Measurements from ENCODE around the gene SH3RF2.

SH3RF2 gene

DNA sequence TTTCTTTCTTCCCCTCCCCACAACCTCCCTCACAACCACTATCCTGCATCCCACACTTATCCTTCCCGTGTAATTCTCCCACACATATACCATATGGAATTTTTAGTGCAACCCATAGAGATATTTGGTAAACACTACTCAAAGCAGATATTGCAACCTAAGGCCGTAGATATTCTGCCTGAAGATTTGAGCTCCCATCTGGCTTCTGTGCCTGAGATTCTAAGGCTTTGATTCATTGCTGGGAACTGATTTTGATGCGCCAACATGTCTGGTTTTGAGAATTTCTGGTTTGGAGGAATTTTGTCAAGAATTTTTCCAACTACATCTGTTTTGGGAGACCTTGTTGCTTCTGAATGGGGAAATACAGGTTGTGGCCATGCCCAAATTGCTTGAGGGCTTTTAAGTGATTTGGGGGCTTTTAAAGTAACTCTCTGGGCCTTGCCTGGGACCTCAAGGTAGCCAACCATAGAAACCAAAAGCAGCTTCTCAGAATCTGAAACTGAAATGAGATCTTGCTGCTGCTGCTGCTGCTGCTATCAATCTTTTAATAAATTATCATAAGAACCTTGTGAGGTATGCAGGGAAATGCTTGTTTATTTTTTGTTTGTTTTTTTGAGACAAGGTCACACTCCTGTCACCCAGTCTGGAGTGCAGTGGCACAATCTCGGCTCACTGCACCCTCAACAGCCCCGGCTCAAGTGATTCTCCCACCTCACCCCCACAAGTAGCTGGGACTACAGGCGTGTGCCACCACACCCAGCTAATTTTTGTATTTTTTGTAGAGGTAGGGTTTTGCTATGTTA, 132.8 kb downstream of the SH3RF2 start:
- Histone ChIP-seq H3K36me3 (ENCODE audit: control insufficient read depth, insufficient read depth, low read length) (no peaks in the 10 kb centered on the region), H3K18ac (ENCODE audit: low read length) (no peak overlapping the region), H3K23ac (ENCODE audit: low read length) (no peak overlapping the region), H4K5ac (ENCODE audit: low read length) (no peak overlapping the region), H3K27ac (ENCODE audit: low read depth, low read length) (no peak overlapping the region), H3K4me1 (ENCODE audit: control insufficient read depth, low read depth, low read length) (peaks cover 6% of the 10 kb centered on the region), H3K4me2 (ENCODE audit: low read length) (no peak overlapping the region), H3K4me3 (ENCODE audit: low read length) (no peak overlapping the region), H3K9ac (ENCODE audit: low read length) (no peak overlapping the region), H2BK15ac (replicated peaks; ENCODE audit: low read depth) (no peak overlapping the region), H3K56ac (ENCODE audit: low read length) (no peak overlapping the region), H3K4ac (ENCODE audit: low read depth, low read length) (no peak overlapping the region), H2BK120ac (ENCODE audit: low read depth, low read length) (no peak overlapping the region), H3K27me3 (ENCODE audit: insufficient read depth, low read length, poor library complexity) (no peaks in the 10 kb centered on the region), H3K79me1 (ENCODE audit: low read length) (no peaks in the 10 kb centered on the region), H4K8ac (ENCODE audit: low read depth, low read length) (no peak overlapping the region), H2BK5ac (ENCODE audit: low read length) (no peak overlapping the region), H3K79me2 (ENCODE audit: control insufficient read depth, insufficient read depth, low read length) (no peaks in the 10 kb centered on the region), H2AK5ac (ENCODE audit: low read length) (no peak overlapping the region)
- WGBS (ENCODE audit: extremely low coverage, insufficient coverage, low lambda C conversion rate): 100% methylated on average over 1 of the region's 6 CpGs
- DNase-seq: no peak

GRCh38 chr5:146069780-146070099, 133.4 kb downstream of the SH3RF2 start:
- no peaks in the 10 kb centered on the region for H3K36me3 ChIP-seq (ENCODE audit: control insufficient read depth, insufficient read depth, low read length)
- no peaks in the 10 kb centered on the region for H3K79me1 ChIP-seq (ENCODE audit: low read length)
- no peak overlapping the region for H3K4me3 ChIP-seq (ENCODE audit: low read length)
- H2BK5ac ChIP-seq (ENCODE audit: low read length): no peak overlapping the region
- no peaks in the 10 kb centered on the region for H3K79me2 ChIP-seq (ENCODE audit: control insufficient read depth, insufficient read depth, low read length)
- H3K27me3 ChIP-seq (ENCODE audit: insufficient read depth, low read length, poor library complexity): no peaks in the 10 kb centered on the region
- no peak overlapping the region for H3K4ac ChIP-seq (ENCODE audit: low read depth, low read length)
- H2BK120ac ChIP-seq (ENCODE audit: low read depth, low read length): no peak overlapping the region
- no peak overlapping the region for H2BK15ac ChIP-seq (replicated peaks; ENCODE audit: low read depth)
- H3K56ac ChIP-seq (ENCODE audit: low read length): no peak overlapping the region
- DNase-seq: no peak
- H4K5ac ChIP-seq (ENCODE audit: low read length): no peak overlapping the region
- H3K4me1 ChIP-seq (ENCODE audit: control insufficient read depth, low read depth, low read length): peaks cover 6% of the 10 kb centered on the region
- no peak overlapping the region for H2AK5ac ChIP-seq (ENCODE audit: low read length)
- WGBS (ENCODE audit: extremely low coverage, insufficient coverage, low lambda C conversion rate): no CpG with 5 or more reads among the region's 2 CpGs
- no peak overlapping the region for H3K4me2 ChIP-seq (ENCODE audit: low read length)
- H3K23ac ChIP-seq (ENCODE audit: low read length): no peak overlapping the region
- H3K18ac ChIP-seq (ENCODE audit: low read length): no peak overlapping the region
- H3K9ac ChIP-seq (ENCODE audit: low read length): no peak overlapping the region
- H3K27ac ChIP-seq (ENCODE audit: low read depth, low read length): no peak overlapping the region
- no peak overlapping the region for H4K8ac ChIP-seq (ENCODE audit: low read depth, low read length)

DNA sequence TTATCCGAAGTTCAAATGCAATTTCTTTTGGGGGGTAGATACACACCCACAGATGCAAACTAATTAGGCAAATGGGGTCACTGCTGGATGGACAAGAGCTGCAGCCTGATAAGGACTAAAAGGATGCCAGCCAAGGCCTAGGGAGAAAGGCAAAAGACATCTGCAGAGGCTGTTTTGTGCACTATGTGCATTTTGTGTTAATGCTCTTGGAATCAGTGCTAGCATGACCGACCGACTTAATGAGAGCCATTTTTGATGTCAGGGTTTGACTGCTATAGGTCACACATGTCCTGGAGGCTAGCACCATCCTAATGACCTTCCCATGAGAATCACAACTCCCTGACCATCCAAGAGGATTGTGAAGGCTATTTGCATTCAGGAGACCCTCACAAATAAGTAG, 134.4 kb downstream of the SH3RF2 start:
- Histone ChIP-seq H4K8ac (ENCODE audit: low read depth, low read length) (no peak overlapping the region), H3K27ac (ENCODE audit: low read depth, low read length) (no peak overlapping the region), H2BK5ac (ENCODE audit: low read length) (no peak overlapping the region), H2BK120ac (ENCODE audit: low read depth, low read length) (no peak overlapping the region), H3K4ac (ENCODE audit: low read depth, low read length) (no peak overlapping the region), H3K23ac (ENCODE audit: low read length) (no peak overlapping the region), H3K18ac (ENCODE audit: low read length) (no peak overlapping the region), H4K5ac (ENCODE audit: low read length) (no peak overlapping the region), H3K36me3 (ENCODE audit: control insufficient read depth, insufficient read depth, low read length) (no peaks in the 10 kb centered on the region), H3K56ac (ENCODE audit: low read length) (no peak overlapping the region), H3K27me3 (ENCODE audit: insufficient read depth, low read length, poor library complexity) (no peaks in the 10 kb centered on the region), H3K4me3 (ENCODE audit: low read length) (no peak overlapping the region), H3K4me1 (ENCODE audit: control insufficient read depth, low read depth, low read length) (peaks cover 6% of the 10 kb centered on the region), H3K4me2 (ENCODE audit: low read length) (no peak overlapping the region), H3K9ac (ENCODE audit: low read length) (no peak overlapping the region), H2AK5ac (ENCODE audit: low read length) (no peak overlapping the region), H3K79me2 (ENCODE audit: control insufficient read depth, insufficient read depth, low read length) (no peaks in the 10 kb centered on the region), H3K79me1 (ENCODE audit: low read length) (no peaks in the 10 kb centered on the region), H2BK15ac (replicated peaks; ENCODE audit: low read depth) (no peak overlapping the region)
- no peak for DNase-seq
- no CpG with 5 or more reads among the region's 3 CpGs for WGBS (ENCODE audit: extremely low coverage, insufficient coverage, low lambda C conversion rate)

DNA sequence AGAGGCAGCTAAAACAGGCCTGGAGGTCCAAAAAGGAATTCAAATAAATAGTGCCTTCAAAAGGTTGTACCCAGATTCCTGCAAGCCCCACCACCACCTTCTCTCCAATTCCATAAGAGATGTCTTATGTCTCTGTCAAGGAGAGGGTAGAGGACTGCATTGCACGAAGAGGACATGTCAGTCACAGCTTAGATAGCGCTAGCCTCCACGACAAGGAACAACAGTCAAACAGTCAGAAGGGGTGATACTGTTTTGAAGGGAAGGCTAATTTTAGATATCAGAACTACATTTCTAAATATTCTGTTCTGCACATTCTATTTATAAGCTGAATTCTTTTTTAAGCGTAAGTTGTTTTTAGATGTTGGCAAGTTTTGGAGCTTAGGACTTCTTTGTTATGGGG, 134.8 kb downstream of the SH3RF2 start:
- Histone ChIP-seq H3K27me3 (ENCODE audit: insufficient read depth, low read length, poor library complexity) (no peaks in the 10 kb centered on the region), H3K4me2 (ENCODE audit: low read length) (no peak overlapping the region), H3K23ac (ENCODE audit: low read length) (no peak overlapping the region), H4K5ac (ENCODE audit: low read length) (no peak overlapping the region), H3K36me3 (ENCODE audit: control insufficient read depth, insufficient read depth, low read length) (no peaks in the 10 kb centered on the region), H3K4me1 (ENCODE audit: control insufficient read depth, low read depth, low read length) (peaks cover 6% of the 10 kb centered on the region), H3K18ac (ENCODE audit: low read length) (no peak overlapping the region), H3K9ac (ENCODE audit: low read length) (no peak overlapping the region), H2BK5ac (ENCODE audit: low read length) (no peak overlapping the region), H2AK5ac (ENCODE audit: low read length) (no peak overlapping the region), H2BK15ac (replicated peaks; ENCODE audit: low read depth) (no peak overlapping the region), H3K4me3 (ENCODE audit: low read length) (no peak overlapping the region), H3K79me1 (ENCODE audit: low read length) (no peaks in the 10 kb centered on the region), H3K4ac (ENCODE audit: low read depth, low read length) (no peak overlapping the region), H3K27ac (ENCODE audit: low read depth, low read length) (no peak overlapping the region), H4K8ac (ENCODE audit: low read depth, low read length) (no peak overlapping the region), H3K79me2 (ENCODE audit: control insufficient read depth, insufficient read depth, low read length) (no peaks in the 10 kb centered on the region), H2BK120ac (ENCODE audit: low read depth, low read length) (no peak overlapping the region), H3K56ac (ENCODE audit: low read length) (no peak overlapping the region)
- no CpG with 5 or more reads among the region's 4 CpGs for WGBS (ENCODE audit: extremely low coverage, insufficient coverage, low lambda C conversion rate)
- DNase-seq: no peak

GRCh38 chr5:146072595-146072994, 136.2 kb downstream of the SH3RF2 start:
- Histone ChIP-seq H4K5ac (ENCODE audit: low read length) (no peak overlapping the region), H2BK120ac (ENCODE audit: low read depth, low read length) (no peak overlapping the region), H2AK5ac (ENCODE audit: low read length) (no peak overlapping the region), H3K79me1 (ENCODE audit: low read length) (no peaks in the 10 kb centered on the region), H4K8ac (ENCODE audit: low read depth, low read length) (no peak overlapping the region), H2BK15ac (replicated peaks; ENCODE audit: low read depth) (no peak overlapping the region), H3K36me3 (ENCODE audit: control insufficient read depth, insufficient read depth, low read length) (no peaks in the 10 kb centered on the region), H3K18ac (ENCODE audit: low read length) (no peak overlapping the region), H3K79me2 (ENCODE audit: control insufficient read depth, insufficient read depth, low read length) (no peaks in the 10 kb centered on the region), H3K9ac (ENCODE audit: low read length) (no peak overlapping the region), H3K4me3 (ENCODE audit: low read length) (no peak overlapping the region), H3K56ac (ENCODE audit: low read length) (no peak overlapping the region), H3K4me1 (ENCODE audit: control insufficient read depth, low read depth, low read length) (peaks cover 6% of the 10 kb centered on the region), H3K4me2 (ENCODE audit: low read length) (no peak overlapping the region), H3K27me3 (ENCODE audit: insufficient read depth, low read length, poor library complexity) (no peaks in the 10 kb centered on the region), H3K27ac (ENCODE audit: low read depth, low read length) (no peak overlapping the region), H3K23ac (ENCODE audit: low read length) (no peak overlapping the region), H3K4ac (ENCODE audit: low read depth, low read length) (no peak overlapping the region), H2BK5ac (ENCODE audit: low read length) (no peak overlapping the region)
- WGBS (ENCODE audit: extremely low coverage, insufficient coverage, low lambda C conversion rate): no CpG with 5 or more reads among the region's 2 CpGs
- peak; percentile 56 for DNase-seq
